ENCODE data around the gene TTLL13.

TTLL13 gene

GRCh38 chr15:90217671-90218394 is 31.5 kb upstream of the TTLL13 start:
- no peak for DNase-seq

- DNase-seq: peak; percentile 76
These were observed 29.8 kb upstream of the TTLL13 start for GRCh38 chr15:90219421-90220141.

- peak; percentile 41 for DNase-seq
These were observed 28.0 kb upstream of the TTLL13 start for GRCh38 chr15:90221246-90221900.

- DNase-seq: no peak
These were observed 26.8 kb upstream of the TTLL13 start for GRCh38 chr15:90222547-90222946.

- no peak for DNase-seq
These were observed 25.8 kb upstream of the TTLL13 start for GRCh38 chr15:90223441-90224165.

- DNase-seq: no peak
These were observed 24.3 kb upstream of the TTLL13 start for GRCh38 chr15:90225047-90225446.

GRCh38 chr15:90225504-90226234 is 23.7 kb upstream of the TTLL13 start:
- no peak for DNase-seq

- no peak for DNase-seq
These were observed 22.0 kb upstream of the TTLL13 start for GRCh38 chr15:90227336-90227735.

GRCh38 chr15:90227816-90228772 is 21.3 kb upstream of the TTLL13 start:
- DNase-seq: no peak

GRCh38 chr15:90228960-90229359 is 20.4 kb upstream of the TTLL13 start:
- no peak for DNase-seq

GRCh38 chr15:90230071-90230494 is 19.3 kb upstream of the TTLL13 start:
- DNase-seq: no peak

GRCh38 chr15:90230610-90231009 is 18.7 kb upstream of the TTLL13 start:
- DNase-seq: no peak

- peak; percentile 86 for DNase-seq
These were observed 18.0 kb upstream of the TTLL13 start for GRCh38 chr15:90231028-90232017.

GRCh38 chr15:90232196-90232595 is 17.2 kb upstream of the TTLL13 start:
- DNase-seq: peak; percentile 10

GRCh38 chr15:90232941-90233386 is 16.4 kb upstream of the TTLL13 start:
- no peak for DNase-seq

- DNase-seq: peak; percentile 98
These were observed 15.8 kb upstream of the TTLL13 start, which contains the start of gene CIB1 for GRCh38 chr15:90233387-90234095. Gene CIB1, minus strand, starts transcription at chr15:90233941. Its CDS starts 56 bp downstream, at chr15:90233885.

GRCh38 chr15:90234096-90234988 is 15.0 kb upstream of the TTLL13 start, which contains the start of gene GDPGP1:
Gene GDPGP1, plus strand, starts transcription at chr15:90234209. Its CDS starts 6,700 bp downstream, at chr15:90240909.
- DNase-seq: no peak

- no peak for DNase-seq
These were observed 10.0 kb upstream of the TTLL13 start for GRCh38 chr15:90239371-90239770.
